C4-2B (cell line): ENCODE data around the gene SYT1.

Experiments used
- H3K27ac ChIP-seq: fragments of 450-650 bp; 2 replicates; pipeline ENCODE4 v1.5.1; 2017
- ZFX ChIP-seq: fragments of 450-650 bp; IDR thresholded peaks from 2 replicates; pipeline ENCODE4 v1.6.1; 2017
- TF ChIP-seq, protein P1 (sequence below): fragments of 450-650 bp; conservative IDR thresholded peaks from 2 replicates; pipeline ENCODE4 v1.5.1; 2017; ENCODE audit warnings: mild to moderate bottlenecking

Gene SYT1

DNA sequence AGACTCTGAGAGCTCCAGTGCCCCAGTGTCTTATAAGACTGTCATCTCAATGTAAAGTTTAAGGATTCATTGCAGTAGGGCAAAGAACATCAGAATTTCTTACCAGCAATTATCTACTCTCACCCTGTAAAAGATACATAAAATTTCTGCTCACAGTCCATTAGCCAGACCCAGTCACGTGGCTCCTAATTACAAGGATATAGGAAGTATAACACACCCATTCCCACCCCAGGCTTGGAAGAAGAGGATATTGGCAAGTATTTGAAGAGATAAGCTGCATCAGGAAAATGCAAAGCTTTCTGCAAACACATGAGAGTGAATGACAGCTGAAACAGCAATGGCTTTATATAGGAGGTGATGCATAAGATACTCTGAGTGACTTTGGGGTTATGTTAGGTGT is 14.3 kb downstream of the SYT1 start:
- no peak for TF ChIP-seq ZFX
- TF ChIP-seq, protein P1, sequence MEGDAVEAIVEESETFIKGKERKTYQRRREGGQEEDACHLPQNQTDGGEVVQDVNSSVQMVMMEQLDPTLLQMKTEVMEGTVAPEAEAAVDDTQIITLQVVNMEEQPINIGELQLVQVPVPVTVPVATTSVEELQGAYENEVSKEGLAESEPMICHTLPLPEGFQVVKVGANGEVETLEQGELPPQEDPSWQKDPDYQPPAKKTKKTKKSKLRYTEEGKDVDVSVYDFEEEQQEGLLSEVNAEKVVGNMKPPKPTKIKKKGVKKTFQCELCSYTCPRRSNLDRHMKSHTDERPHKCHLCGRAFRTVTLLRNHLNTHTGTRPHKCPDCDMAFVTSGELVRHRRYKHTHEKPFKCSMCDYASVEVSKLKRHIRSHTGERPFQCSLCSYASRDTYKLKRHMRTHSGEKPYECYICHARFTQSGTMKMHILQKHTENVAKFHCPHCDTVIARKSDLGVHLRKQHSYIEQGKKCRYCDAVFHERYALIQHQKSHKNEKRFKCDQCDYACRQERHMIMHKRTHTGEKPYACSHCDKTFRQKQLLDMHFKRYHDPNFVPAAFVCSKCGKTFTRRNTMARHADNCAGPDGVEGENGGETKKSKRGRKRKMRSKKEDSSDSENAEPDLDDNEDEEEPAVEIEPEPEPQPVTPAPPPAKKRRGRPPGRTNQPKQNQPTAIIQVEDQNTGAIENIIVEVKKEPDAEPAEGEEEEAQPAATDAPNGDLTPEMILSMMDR = no peak
- H3K27ac ChIP-seq = no peak overlapping the region

DNA sequence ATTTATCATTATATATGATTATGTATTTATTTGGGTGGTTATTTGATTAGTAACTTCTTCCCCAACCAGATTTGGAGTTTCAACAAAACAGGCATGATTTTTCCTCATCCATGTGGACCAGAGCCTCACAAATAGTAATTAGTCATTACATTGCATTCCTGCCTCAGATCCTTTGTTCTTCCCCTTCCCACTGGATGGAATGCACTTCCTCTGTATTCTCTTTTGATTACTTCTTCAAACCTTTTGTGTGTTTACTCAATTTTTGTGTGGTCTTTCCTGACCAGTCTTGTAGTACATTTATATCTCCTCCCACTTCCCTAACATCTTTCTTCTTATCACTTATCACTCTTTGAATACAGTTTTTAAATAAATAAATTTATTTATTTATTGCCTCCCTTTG is 15.5 kb downstream of the SYT1 start:
- TF ChIP-seq ZFX = no peak
- TF ChIP-seq, protein P1 = no peak

DNA sequence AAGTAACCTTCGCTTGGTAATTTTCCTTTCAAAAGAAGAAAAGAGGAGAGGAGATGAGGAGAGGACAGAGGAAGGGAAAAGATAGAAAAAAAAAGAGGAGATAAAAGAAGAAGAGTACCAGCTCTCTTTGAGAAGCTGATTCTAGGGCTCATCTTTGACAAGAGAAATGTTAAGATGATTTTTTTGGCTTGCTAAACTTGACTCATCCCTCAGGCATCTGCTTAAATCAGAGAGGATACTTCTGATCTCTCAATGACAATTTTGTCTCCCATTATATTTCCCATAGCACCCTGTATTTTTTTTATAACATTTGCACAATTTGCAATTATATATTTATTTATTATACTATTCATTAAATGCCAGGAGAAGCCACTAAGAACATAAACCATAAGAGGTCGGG is 17.1 kb downstream of the SYT1 start:
- H3K27ac ChIP-seq = no peak overlapping the region
- no peak for TF ChIP-seq ZFX
- TF ChIP-seq, protein P1 = no peak

More for the DNA sequence above, 15.5 kb downstream of the SYT1 start:
- H3K27ac ChIP-seq = no peak overlapping the region

DNA sequence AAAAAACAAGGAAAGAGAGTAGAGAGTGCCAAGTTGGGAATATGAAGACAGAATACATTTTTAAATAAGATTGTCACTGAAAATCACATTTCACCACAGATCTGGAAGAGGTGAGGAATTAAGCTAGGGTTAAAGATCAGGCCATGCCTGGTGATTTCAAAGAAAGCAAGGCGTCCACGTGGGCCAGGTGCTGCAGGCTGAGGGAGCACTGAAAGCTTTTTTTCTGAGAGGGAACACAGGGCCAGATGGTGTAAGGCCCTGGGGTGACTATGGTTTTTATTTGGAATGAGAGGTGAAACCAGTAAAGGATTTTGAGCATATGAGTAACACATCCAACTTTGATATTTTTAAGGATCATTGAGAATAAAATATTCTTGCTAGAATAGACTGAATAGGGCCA is 20.9 kb downstream of the SYT1 start:
- H3K27ac ChIP-seq = no peak overlapping the region
- TF ChIP-seq, protein P1 = no peak
- TF ChIP-seq ZFX = no peak

DNA sequence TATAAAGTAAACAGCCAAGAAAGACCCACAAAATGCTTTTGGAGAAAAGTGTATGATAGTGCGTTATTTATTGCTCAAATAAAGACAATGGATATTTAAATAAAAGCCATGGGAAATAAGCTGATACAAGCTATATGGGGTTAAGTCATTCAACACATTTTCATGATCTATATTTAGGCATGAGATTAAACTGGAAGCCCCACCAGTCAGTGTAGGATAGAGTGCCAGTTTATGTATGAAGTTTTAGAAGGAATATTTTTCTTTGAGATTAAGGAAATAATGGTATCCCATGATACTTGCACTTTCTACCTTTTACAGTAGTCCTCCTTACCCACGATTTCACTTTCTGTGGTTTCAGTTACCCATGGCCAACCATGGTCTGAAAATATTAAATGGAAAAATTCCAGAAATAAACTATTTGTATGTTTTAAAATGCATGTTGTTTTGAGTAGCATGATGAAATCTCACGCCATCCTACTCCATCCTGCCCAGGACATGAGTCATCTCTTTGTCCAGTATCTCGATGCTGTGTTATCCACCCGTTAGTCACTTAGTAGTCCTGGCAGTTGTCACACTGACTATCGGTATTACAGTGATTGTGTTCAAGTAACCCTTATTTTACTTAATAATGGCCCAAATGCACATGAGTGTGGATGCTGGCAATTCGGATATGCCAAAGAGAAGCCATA is 22.3 kb downstream of the SYT1 start:
- TF ChIP-seq, protein P1 = no peak
- TF ChIP-seq ZFX = no peak
- H3K27ac ChIP-seq = no peak overlapping the region

DNA sequence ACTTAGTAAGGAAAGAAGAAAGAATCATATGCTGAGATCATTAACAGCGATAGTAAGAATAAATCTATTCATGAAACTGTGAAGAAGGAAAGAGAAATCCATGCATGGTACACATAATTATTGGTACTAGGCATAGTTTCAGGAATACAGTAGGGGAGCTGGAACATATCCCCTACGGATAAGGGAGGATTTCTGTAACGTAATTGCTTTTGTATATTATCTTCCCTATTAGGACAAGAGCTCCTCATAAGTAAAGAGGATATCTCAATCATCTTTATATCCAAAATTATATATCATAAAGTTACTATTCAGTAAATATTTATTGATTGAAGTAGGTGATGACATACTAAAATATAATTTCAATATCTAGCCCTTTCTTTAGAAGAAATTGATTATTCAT is 22.9 kb downstream of the SYT1 start:
- TF ChIP-seq ZFX = no peak
- TF ChIP-seq, protein P1 = no peak
- H3K27ac ChIP-seq = no peak overlapping the region

DNA sequence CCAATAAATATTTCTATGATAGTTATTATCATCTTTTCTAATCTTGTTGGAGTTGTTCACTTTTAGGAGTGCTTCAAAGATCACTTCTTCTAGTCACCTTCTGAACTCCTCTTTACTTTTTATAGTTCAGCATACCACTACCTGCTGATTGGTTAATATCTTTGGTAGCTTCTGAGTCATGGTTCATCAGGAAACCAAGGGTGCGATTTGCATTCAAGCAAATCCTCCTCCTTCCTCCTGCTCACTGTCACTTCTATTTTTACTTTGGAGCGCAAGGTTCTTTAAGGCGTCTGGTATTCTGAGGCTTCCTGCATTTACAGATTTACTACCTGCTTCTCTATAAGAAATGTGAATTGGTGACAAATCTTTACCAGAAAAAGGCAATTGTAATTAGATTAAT is 24.0 kb downstream of the SYT1 start:
- no peak overlapping the region for H3K27ac ChIP-seq
- TF ChIP-seq, protein P1 = no peak
- TF ChIP-seq ZFX = no peak
